Gastrocnemius medialis (tissue), 4 donors: ENCODE measurements around the gene PLEKHA5. TPM values are rescaled to one million over a fixed set of nuclear protein-coding genes. Genes with fewer than 3 reads are reported as not detected.

Source experiments
- ATAC-seq, 2 donors: fragments of 150-250 bp; one replicate each; pipeline ENCODE4 v1.9.1; 2016
- DNase-seq, 2 donors: peaks; one replicate each; pipeline ENCODE4 v3.0.0-alpha.2; 2019
- H3K27ac ChIP-seq, 4 donors: fragments of 200-600 bp; sonication (generic); 1 replicate in 1 of 4; 2 replicates in 3 of 4; pipeline ENCODE4 v1.5.1; 2016 to 2018; ENCODE audit warnings: mild to moderate bottlenecking in 2 of 4, moderate library complexity in 1 of 4
- H3K27me3 ChIP-seq, 3 donors: fragments of 200-600 bp; sonication (generic) in 2 of 3; 1 replicate in 1 of 3; 2 replicates in 2 of 3; pipeline versions ENCODE4 v1.5.1 to v1.6.0; 2016 to 2019; ENCODE audit warnings: mild to moderate bottlenecking in 1 of 3, moderate library complexity in 1 of 3
- H3K36me3 ChIP-seq, 2 donors: fragments of 200-600 bp; sonication (generic) in 1 of 2; one replicate each; pipeline ENCODE4 v1.5.1; 2017 to 2018
- H3K4me1 ChIP-seq, 2 donors: fragments of 200-600 bp; sonication (generic) in 1 of 2; one replicate each; pipeline ENCODE4 v1.5.1; 2016 to 2017; ENCODE audit warnings: mild to moderate bottlenecking in 2 of 2
- H3K4me3 ChIP-seq, 4 donors: fragments of 200-600 bp; sonication (generic) in 3 of 4; 1 replicate in 1 of 4; 2 replicates in 3 of 4; pipeline ENCODE4 v1.5.1; 2016 to 2019; ENCODE audit warnings: mild to moderate bottlenecking in 2 of 4
- H3K9me3 ChIP-seq, 3 donors: fragments of 200-600 bp; sonication (generic) in 2 of 3; 1 replicate in 1 of 3; 2 replicates in 2 of 3; pipeline ENCODE4 v1.5.1; 2016 to 2019
- POLR2A ChIP-seq, 2 donors: fragments of 450-650 bp; IDR thresholded peaks; one replicate each; pipeline ENCODE4 v1.6.1; 2017; ENCODE audit warnings: antibody characterized with exemption in 2 of 2, mild to moderate bottlenecking in 2 of 2, moderate library complexity in 2 of 2
- in situ Hi-C, 4 donors: fragments of 200-750 bp; cut with MboI; loops; one replicate each; pipeline versions ENCODE4 v1.15.0 to v1.8.0; 2017; ENCODE audit warnings: low sequenced_read_pairs in 4 of 4
- intact Hi-C: fragments of 100-400 bp; cut with DNase I; formaldehyde crosslinking; loops from one replicate; pipeline ENCODE4 v1.15.1; 2023; ENCODE audit warnings: low total_unique reads
- total RNA-seq, 4 donors: library from RNA; depleted of rRNA; stranded (reverse); fragments of >200 nt; gene quantifications; one replicate each; pipeline versions ENCODE4 v1.1.0 to v1.2.3, GENCODE V29; 2016
- TF ChIP-seq, protein P1 (sequence below), 5 experiments: fragments of 450-650 bp in 3 of 5; fragments of 200-600 bp in 2 of 5; sonication (generic) in 2 of 5; IDR thresholded peaks in 4 of 5; conservative IDR thresholded peaks in 1 of 5; 1 replicate in 4 of 5; 2 replicates in 1 of 5; pipeline ENCODE4 v1.5.1; 2016 to 2019; ENCODE audit warnings: antibody characterized with exemption in 5 of 5, mild to moderate bottlenecking in 3 of 5, moderate library complexity in 3 of 5

The PLEKHA5 gene
- total RNA-seq, 4 donors from 2014 or later, result 1.0 to 2.7 (median 1.5) TPM

DNA sequence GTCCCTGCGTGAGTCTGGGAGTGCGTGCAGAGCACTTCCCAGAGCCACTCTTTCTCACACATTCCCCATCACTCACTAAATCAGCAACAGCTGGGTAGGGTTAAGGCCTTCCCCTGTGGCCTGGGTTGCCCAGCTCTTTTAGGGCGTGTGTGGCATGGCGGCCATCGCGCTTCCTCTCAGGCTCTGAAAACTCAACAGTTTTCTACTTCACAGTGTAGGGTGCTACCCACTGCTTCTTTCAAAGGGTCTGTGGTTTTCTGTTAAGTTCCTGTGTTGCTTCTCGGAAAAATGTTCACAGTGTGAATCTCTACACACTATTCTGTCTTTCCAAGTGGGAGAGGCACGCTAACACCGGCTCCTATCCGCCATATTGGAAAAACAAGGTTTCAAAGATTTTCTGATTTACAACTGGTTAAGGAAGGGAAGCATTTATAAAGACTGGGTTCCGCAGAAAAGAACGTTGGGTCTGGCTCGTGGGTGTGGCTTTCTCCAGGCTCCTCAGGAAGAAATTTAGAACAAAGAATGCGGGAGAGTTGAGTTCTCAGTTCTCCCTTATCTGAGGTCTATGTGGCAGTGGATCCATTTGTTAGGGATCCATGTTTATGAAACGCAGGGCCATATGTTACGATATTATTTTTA, 274.8 kb downstream of the PLEKHA5 start:
- in situ Hi-C loops (no loop called here), intact Hi-C loops (no loop called here)
- no peak overlapping the region for H3K27ac ChIP-seq
- H3K4me1 ChIP-seq, result no peaks in the 10 kb centered on the region
- no peaks in the 10 kb centered on the region for H3K9me3 ChIP-seq
- DNase-seq (no peak), ATAC-seq (no peak)
- H3K36me3 ChIP-seq, result no peaks in the 10 kb centered on the region
- H3K27me3 ChIP-seq, result peaks cover 0 to 2% (median 0%) of the 10 kb centered on the region in 3 donors
- TF ChIP-seq, protein P1, sequence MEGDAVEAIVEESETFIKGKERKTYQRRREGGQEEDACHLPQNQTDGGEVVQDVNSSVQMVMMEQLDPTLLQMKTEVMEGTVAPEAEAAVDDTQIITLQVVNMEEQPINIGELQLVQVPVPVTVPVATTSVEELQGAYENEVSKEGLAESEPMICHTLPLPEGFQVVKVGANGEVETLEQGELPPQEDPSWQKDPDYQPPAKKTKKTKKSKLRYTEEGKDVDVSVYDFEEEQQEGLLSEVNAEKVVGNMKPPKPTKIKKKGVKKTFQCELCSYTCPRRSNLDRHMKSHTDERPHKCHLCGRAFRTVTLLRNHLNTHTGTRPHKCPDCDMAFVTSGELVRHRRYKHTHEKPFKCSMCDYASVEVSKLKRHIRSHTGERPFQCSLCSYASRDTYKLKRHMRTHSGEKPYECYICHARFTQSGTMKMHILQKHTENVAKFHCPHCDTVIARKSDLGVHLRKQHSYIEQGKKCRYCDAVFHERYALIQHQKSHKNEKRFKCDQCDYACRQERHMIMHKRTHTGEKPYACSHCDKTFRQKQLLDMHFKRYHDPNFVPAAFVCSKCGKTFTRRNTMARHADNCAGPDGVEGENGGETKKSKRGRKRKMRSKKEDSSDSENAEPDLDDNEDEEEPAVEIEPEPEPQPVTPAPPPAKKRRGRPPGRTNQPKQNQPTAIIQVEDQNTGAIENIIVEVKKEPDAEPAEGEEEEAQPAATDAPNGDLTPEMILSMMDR (IDR thresholded peaks at IDR 0.05 in 4 of 5, conservative IDR thresholded peaks at IDR 0.05 in 1 of 5), result no peak
- TF ChIP-seq POLR2A (IDR thresholded peaks at IDR 0.05), result no peak
- H3K4me3 ChIP-seq, result no peak overlapping the region

DNA sequence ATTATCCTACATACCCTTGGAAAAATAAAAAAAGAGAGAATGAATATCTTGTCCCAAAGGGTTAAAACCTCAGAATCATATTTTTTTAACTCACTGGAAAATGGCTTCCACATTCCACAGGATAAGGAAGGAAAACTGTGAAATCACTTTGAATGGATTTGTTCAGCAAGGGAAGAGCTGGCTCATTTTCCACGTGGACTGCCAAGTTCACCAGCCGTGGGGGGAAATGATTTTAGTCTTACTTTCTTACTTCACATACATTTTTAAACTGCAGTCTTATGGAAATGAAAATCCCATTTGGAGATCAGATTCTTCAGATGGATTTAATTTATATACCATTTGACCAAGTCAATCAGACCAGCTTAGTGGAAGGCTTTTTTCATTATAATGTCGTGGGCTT, 279.8 kb downstream of the PLEKHA5 start:
- H3K27ac ChIP-seq, result no peak overlapping the region
- H3K27me3 ChIP-seq, result peaks cover 0 to 2% (median 0%) of the 10 kb centered on the region in 3 donors
- H3K36me3 ChIP-seq, result no peaks in the 10 kb centered on the region
- ATAC-seq (no peak), DNase-seq (no peak)
- H3K4me3 ChIP-seq, result no peak overlapping the region
- TF ChIP-seq, protein P1 (IDR thresholded peaks at IDR 0.05 in 4 of 5, conservative IDR thresholded peaks at IDR 0.05 in 1 of 5), result no peak
- no peak for TF ChIP-seq POLR2A (IDR thresholded peaks at IDR 0.05)
- in situ Hi-C loops, result no loop called here
- no peaks in the 10 kb centered on the region for H3K9me3 ChIP-seq
- intact Hi-C loops, result no loop called here
- no peaks in the 10 kb centered on the region for H3K4me1 ChIP-seq

DNA sequence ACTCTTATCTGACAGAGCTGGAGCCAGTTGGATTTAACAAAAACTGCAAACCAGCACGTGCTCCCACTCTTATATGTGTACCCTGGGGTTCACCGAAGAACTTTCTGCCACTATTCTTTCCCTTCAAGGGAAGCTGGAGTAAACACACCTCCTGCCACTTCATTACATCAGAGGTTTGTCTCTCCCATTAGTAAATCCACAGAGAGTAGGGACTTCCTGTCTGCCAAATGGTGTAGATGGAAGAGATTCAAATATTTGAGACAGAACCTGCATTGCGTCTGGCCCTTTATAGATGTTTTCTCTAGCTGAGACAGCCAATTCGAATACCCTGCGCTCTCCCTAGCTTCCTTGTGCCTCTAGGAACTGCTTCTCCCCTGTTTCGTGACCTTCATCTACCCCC, 280.7 kb downstream of the PLEKHA5 start:
- H3K9me3 ChIP-seq, result no peaks in the 10 kb centered on the region
- no peaks in the 10 kb centered on the region for H3K36me3 ChIP-seq
- peak overlapping the region in 3 of 4 donors; percentile 35 to 57 (median 55) for H3K27ac ChIP-seq
- no peak for TF ChIP-seq POLR2A (IDR thresholded peaks at IDR 0.05)
- TF ChIP-seq, protein P1 (IDR thresholded peaks at IDR 0.05 in 4 of 5, conservative IDR thresholded peaks at IDR 0.05 in 1 of 5), result no peak
- H3K4me1 ChIP-seq, result no peaks in the 10 kb centered on the region
- H3K4me3 ChIP-seq, result no peak overlapping the region
- intact Hi-C loops (no loop called here), in situ Hi-C loops (no loop called here)
- no peak for DNase-seq
- ATAC-seq, result peak in 1 of 2 donors; percentile 54
- peaks cover 0 to 2% (median 0%) of the 10 kb centered on the region in 3 donors for H3K27me3 ChIP-seq

DNA sequence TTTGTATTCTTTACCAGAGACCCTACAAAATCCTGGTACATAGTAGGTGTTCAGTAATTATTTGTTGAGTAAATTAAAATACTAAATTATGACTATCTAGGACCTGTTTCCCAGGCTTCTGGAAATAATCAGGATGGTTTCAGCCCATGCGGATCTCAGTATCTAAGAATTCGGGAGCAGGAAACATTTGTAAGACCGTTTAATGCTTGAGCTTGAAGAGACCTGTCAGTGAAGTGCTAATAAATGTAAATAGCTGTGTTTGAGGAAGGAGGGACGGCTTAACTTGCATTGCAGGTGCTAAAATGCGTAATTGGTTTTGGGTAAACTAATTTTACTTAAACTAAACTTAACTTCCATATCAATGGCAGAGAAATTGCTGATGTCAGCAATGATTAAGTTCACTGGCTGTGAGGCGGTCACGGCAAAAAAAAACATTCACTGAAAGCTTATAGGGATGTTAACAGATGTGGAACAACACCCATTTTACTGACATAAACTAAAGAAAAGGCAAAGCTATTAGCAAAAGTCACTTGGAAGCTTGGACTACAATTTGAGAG, 281.2 kb downstream of the PLEKHA5 start:
- Histone ChIP-seq H3K36me3 (no peaks in the 10 kb centered on the region), H3K4me3 (no peak overlapping the region), H3K27ac (peak overlapping the region in 3 of 4 donors; percentile 35 to 57 (median 55)), H3K9me3 (no peaks in the 10 kb centered on the region), H3K27me3 (peaks cover 0 to 2% (median 0%) of the 10 kb centered on the region in 3 donors), H3K4me1 (no peaks in the 10 kb centered on the region)
- TF ChIP-seq, protein P1 (IDR thresholded peaks at IDR 0.05 in 4 of 5, conservative IDR thresholded peaks at IDR 0.05 in 1 of 5), result no peak
- no peak for TF ChIP-seq POLR2A (IDR thresholded peaks at IDR 0.05)
- DNase-seq (no peak), ATAC-seq (no peak)
- intact Hi-C loops (no loop called here), in situ Hi-C loops (no loop called here)
